SK-N-SH (cell line): ENCODE results near the gene DERL3. TPM values are rescaled to one million over a fixed set of nuclear protein-coding genes. Genes with fewer than 3 reads are reported as not detected.

Experiments
- CTCF ChIA-PET: fragments of 300-600, 350-600 bp; formaldehyde crosslinking; extraction: SDS; loops from one replicate; lab custom pipeline; 2021; lab: Yijun Ruan, JAX
- POLR2A ChIA-PET: fragments of 350-600 bp; sonication (Branson Sonifier 250); formaldehyde crosslinking; extraction: SDS; loops from one replicate; lab custom pipeline; 2020; ENCODE audit warnings: antibody characterized with exemption, inconsistent platforms; lab: Yijun Ruan, JAX
- DNase-seq: peaks from one replicate; pipeline ENCODE4 v3.0.0; 2012
- H2AFZ ChIP-seq: fragments of 200-600 bp; sonication (generic); 2 replicates; pipeline ENCODE4 v1.8.1; 2016; ENCODE audit warnings: antibody characterized with exemption, mild to moderate bottlenecking, low read depth
- H3F3A ChIP-seq: fragments of 200-600 bp; sonication (generic); replicated peaks from 2 replicates; pipeline ENCODE3; 2016; ENCODE audit warnings: antibody characterized with exemption, mild to moderate bottlenecking; ENCODE audit not compliant: insufficient read depth
- H3K27ac ChIP-seq, 2 experiments: fragments of 200-500 bp in 1 of 2; fragments of 200-600 bp in 1 of 2; sonication (Bioruptor generic) in 1 of 2; sonication (generic), shearing (Covaris generic) in 1 of 2; 2 replicates each; pipeline versions ENCODE4 v1.5.1 to v1.6.1; 2014 to 2016; ENCODE audit warnings: low read depth in 2 of 2, inconsistent platforms in 1 of 2, low read length in 1 of 2, mild to moderate bottlenecking in 1 of 2, mixed read lengths in 1 of 2
- H3K27me3 ChIP-seq: fragments of 200-600 bp; sonication (generic), shearing (Covaris generic); 2 replicates; pipeline ENCODE4 v1.6.1; 2016; ENCODE audit warnings: mixed run types; ENCODE audit not compliant: insufficient read depth
- H3K36me3 ChIP-seq, 2 experiments: fragments of 200-500 bp in 1 of 2; fragments of 200-600 bp in 1 of 2; sonication (Bioruptor generic) in 1 of 2; sonication (generic) in 1 of 2; replicated peaks in 1 of 2; 2 replicates each; pipeline versions ENCODE3 to v1.5.1; 2014 to 2016; ENCODE audit warnings: low read length in 1 of 2, mild to moderate bottlenecking in 1 of 2; ENCODE audit not compliant: insufficient read depth in 2 of 2, control insufficient read depth in 1 of 2
- H3K4me1 ChIP-seq, 2 experiments: fragments of 200-500 bp in 1 of 2; fragments of 200-600 bp in 1 of 2; sonication (Bioruptor generic) in 1 of 2; sonication (generic), shearing (Covaris generic) in 1 of 2; 2 replicates each; pipeline versions ENCODE4 v1.5.1 to v1.6.1; 2014 to 2016; ENCODE audit warnings: low read depth in 1 of 2, low read length in 1 of 2, mixed run types in 1 of 2; ENCODE audit not compliant: insufficient read depth in 2 of 2, control insufficient read depth in 1 of 2
- H3K4me2 ChIP-seq: fragments of 200-600 bp; sonication (generic), shearing (Covaris generic); 2 replicates; pipeline ENCODE4 v1.6.1; 2017; ENCODE audit warnings: mixed run types
- H3K4me3 ChIP-seq, 2 experiments: fragments of 200-500 bp in 1 of 2; fragments of 200-600 bp in 1 of 2; sonication (Bioruptor generic) in 1 of 2; sonication (generic), shearing (Covaris generic) in 1 of 2; 2 replicates each; pipeline versions ENCODE4 v1.5.1 to v1.8.1; 2014 to 2016; ENCODE audit warnings: low read depth in 2 of 2, inconsistent platforms in 1 of 2, low read length in 1 of 2, mild to moderate bottlenecking in 1 of 2, mixed read lengths in 1 of 2, moderate library complexity in 1 of 2
- H3K79me2 ChIP-seq: fragments of 200-600 bp; sonication (generic); 2 replicates; pipeline ENCODE4 v1.8.1; 2017; ENCODE audit warnings: mild to moderate bottlenecking; ENCODE audit not compliant: insufficient read depth
- H3K9ac ChIP-seq: fragments of 200-600 bp; sonication (generic); 2 replicates; pipeline ENCODE4 v1.6.1; 2017; ENCODE audit warnings: mixed run types
- H3K9me2 ChIP-seq: fragments of 200-600 bp; sonication (generic); 2 replicates; pipeline ENCODE4 v1.6.1; 2017; ENCODE audit warnings: mixed run types
- H3K9me3 ChIP-seq: fragments of 200-600 bp; sonication (generic); 2 replicates; pipeline ENCODE4 v1.6.1; 2017; ENCODE audit warnings: mixed run types, mild to moderate bottlenecking, moderate library complexity
- H4K20me1 ChIP-seq: fragments of 200-600 bp; sonication (generic); 2 replicates; pipeline ENCODE4 v1.6.1; 2017; ENCODE audit warnings: mild to moderate bottlenecking, mixed run types; ENCODE audit not compliant: insufficient read depth
- CHD2 ChIP-seq: fragments of 150-350 bp; IDR thresholded peaks from 2 replicates; pipeline ENCODE4 v1.6.1; 2018; ENCODE audit warnings: low read length; ENCODE audit not compliant: partially characterized antibody
- FOSL2 ChIP-seq: IDR thresholded peaks from 2 replicates; pipeline ENCODE4 v1.4.0; 2012; ENCODE audit warnings: low read depth, mild to moderate bottlenecking, moderate library complexity, borderline replicate concordance
- FOXJ3 ChIP-seq: sonication (generic); formaldehyde crosslinking; IDR thresholded peaks from 2 replicates; pipeline ENCODE4 v1.5.1; 2020; ENCODE audit warnings: mild to moderate bottlenecking, missing genetic modification reagents
- GABPA ChIP-seq: IDR thresholded peaks from 2 replicates; pipeline ENCODE4 v1.4.0; 2012; ENCODE audit warnings: low read depth, mild to moderate bottlenecking
- GATA2 ChIP-seq: sonication (generic); formaldehyde crosslinking; IDR thresholded peaks from 2 replicates; pipeline ENCODE4 v1.5.0; 2020; ENCODE audit warnings: mild to moderate bottlenecking, missing genetic modification reagents
- NFIC ChIP-seq: IDR thresholded peaks from 2 replicates; pipeline ENCODE4 v1.4.0; 2012; ENCODE audit warnings: borderline replicate concordance
- RXRA ChIP-seq: IDR thresholded peaks from 2 replicates; pipeline ENCODE4 v1.4.0; 2012; ENCODE audit warnings: low read depth, mild to moderate bottlenecking, borderline replicate concordance
- TAF1 ChIP-seq: IDR thresholded peaks from 2 replicates; pipeline ENCODE4 v1.6.1; 2012; ENCODE audit warnings: low read depth, mild to moderate bottlenecking, low read length, moderate library complexity, borderline replicate concordance
- WGBS: methylation state at CpG from one replicate; pipeline ENCODE4 v1.1.6; 2017; ENCODE audit warnings: low lambda C conversion rate; 5-methylcytosine and 5-hydroxymethylcytosine counted together
- polyA plus RNA-seq, 3 experiments: library from polyadenylated mRNA; depleted of rRNA; stranded (reverse); fragments of >200 nt; gene quantifications; 2 replicates each; pipeline ENCODE4 v1.2.3, GENCODE V29; 2012
- TF ChIP-seq, protein P1 (sequence below): fragments of 150-350 bp; IDR thresholded peaks from 2 replicates; pipeline ENCODE4 v1.6.1; 2017; ENCODE audit warnings: antibody characterized with exemption, low read length, low read depth, borderline replicate concordance

Gene DERL3
- polyA plus RNA-seq, 1 of the 3 experiments (the other 2 are of a cell fraction) = not detected

- TF ChIP-seq FOSL2 (no peak), GATA2 (no peak), CHD2 (no peak), RXRA (no peak), FOXJ3 (CRISPR knock-in tag) (no peak), NFIC (no peak)
- Histone ChIP-seq H3K27me3 (no peaks in the 10 kb centered on the region), H3K9me2 (no peaks in the 10 kb centered on the region), H2AFZ (peak overlapping the region; percentile 34; the same call in 1 of the 2 replicates), H3K36me3 (peaks cover 0 to 10% of the 10 kb centered on the region in 2 experiments), H3K9me3 (no peaks in the 10 kb centered on the region), H4K20me1 (peaks cover 55% of the 10 kb centered on the region), H3K4me3 (peak overlapping the region; percentile 84 to 92), H3K4me1 (peaks cover 0 to 48% of the 10 kb centered on the region in 2 experiments; a peak in 2 of 4 replicates), H3K79me2 (peaks cover 57% of the 10 kb centered on the region), H3K4me2 (peak overlapping the region; percentile 96), H3K27ac (peak overlapping the region; percentile 70 to 98; a peak in 3 of 4 replicates), H3K9ac (peak overlapping the region; percentile 99), H3F3A (peaks cover 4% of the 10 kb centered on the region)
- POLR2A ChIA-PET = interaction anchor here (0.9 kb wide), 1 partner anchor 13 kb away, joined by 4 read pairs; no protein-coding TSS in a partner anchor
- no peak for DNase-seq
- WGBS = 64% methylated on average over 3 of the region's 3 CpGs
- CTCF ChIA-PET = interaction anchor here (0.7 to 5.3 kb wide), 4 partner anchors 10 to 61 kb away, joined by 3 to 36 read pairs (median 7); partner anchors contain the start of gene CHCHD10
These were observed 50.9 kb downstream of the DERL3 start for GRCh38 chr22:23787910-23788309.

DNA sequence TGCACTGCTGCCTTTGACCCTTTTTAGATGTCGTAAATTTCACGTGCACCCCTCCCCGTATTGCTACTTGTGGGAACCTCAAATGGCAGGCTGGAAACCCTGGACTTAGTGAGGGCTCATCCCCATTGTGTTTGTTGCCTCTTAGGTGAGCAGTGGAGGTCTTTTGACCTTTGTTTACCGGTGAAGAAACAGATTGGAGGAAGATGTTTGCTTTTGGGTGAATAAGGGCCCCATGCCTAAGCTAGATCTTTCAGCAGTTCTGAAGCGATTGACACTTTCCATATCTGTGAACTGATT is 51.3 kb downstream of the DERL3 start:
- peaks cover 0 to 48% of the 10 kb centered on the region in 2 experiments; a peak in 2 of 4 replicates for H3K4me1 ChIP-seq
- no peaks in the 10 kb centered on the region for H3K9me2 ChIP-seq
- H3K36me3 ChIP-seq = peaks cover 0 to 6% of the 10 kb centered on the region in 2 experiments
- TF ChIP-seq, protein P1, sequence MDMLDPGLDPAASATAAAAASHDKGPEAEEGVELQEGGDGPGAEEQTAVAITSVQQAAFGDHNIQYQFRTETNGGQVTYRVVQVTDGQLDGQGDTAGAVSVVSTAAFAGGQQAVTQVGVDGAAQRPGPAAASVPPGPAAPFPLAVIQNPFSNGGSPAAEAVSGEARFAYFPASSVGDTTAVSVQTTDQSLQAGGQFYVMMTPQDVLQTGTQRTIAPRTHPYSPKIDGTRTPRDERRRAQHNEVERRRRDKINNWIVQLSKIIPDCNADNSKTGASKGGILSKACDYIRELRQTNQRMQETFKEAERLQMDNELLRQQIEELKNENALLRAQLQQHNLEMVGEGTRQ = no peak
- peak; percentile 7; the same call in 1 of the 2 replicates for TF ChIP-seq TAF1
- no peak for TF ChIP-seq GABPA
- H2AFZ ChIP-seq = peak overlapping the region; percentile 34; the same call in 1 of the 2 replicates
- H3K27me3 ChIP-seq = no peaks in the 10 kb centered on the region
- peak overlapping the region; percentile 96 for H3K4me2 ChIP-seq
- peaks cover 52% of the 10 kb centered on the region for H4K20me1 ChIP-seq
- peak overlapping the region; percentile 99 for H3K9ac ChIP-seq
- WGBS = 0% methylated on average over 5 of the region's 5 CpGs
- H3F3A ChIP-seq = peaks cover 4% of the 10 kb centered on the region
- H3K27ac ChIP-seq = peak overlapping the region; percentile 70 to 98; a peak in 3 of 4 replicates
- no peak for DNase-seq
- peak overlapping the region; percentile 84 to 92 for H3K4me3 ChIP-seq
- peaks cover 53% of the 10 kb centered on the region for H3K79me2 ChIP-seq
- H3K9me3 ChIP-seq = no peaks in the 10 kb centered on the region
- ChIA-PET POLR2A (no interaction called here), CTCF (interaction anchor here (0.7 to 5.3 kb wide), 4 partner anchors 9 to 62 kb away, joined by 3 to 36 read pairs (median 7); partner anchors contain the start of gene CHCHD10)
